Measurements from ENCODE around the gene MSMB.

- TF ChIP-seq EZH2phosphoT487 (IDR thresholded peaks at IDR 0.05) (no peak), CTCF (IDR thresholded peaks at IDR 0.05) (no peak), EZH2 (IDR thresholded peaks at IDR 0.05) (no peak)
These were observed 22.9 kb downstream of the MSMB start for GRCh38 chr10:46022978-46023702.
